Activated T-cell treated with anti-CD3 and anti-CD28 coated beads, Interleukin-2, amount 50 U/mL, for 48 hours (primary cell): ENCODE results near the gene FTO.
"Not testable (repeated sequence)": the region's sequence is repeated elsewhere in the genome, so short reads cannot be mapped to it uniquely, and the experiment has no call there.

Experiments
- DNase-seq, 2 experiments: peaks; one replicate each; pipeline ENCODE4 v3.0.0-alpha.2; 2020

The FTO gene

GRCh38 chr16:54171626-54172537 is 467.9 kb downstream of the FTO start:
- DNase-seq, result no peak

GRCh38 chr16:54173490-54173889 is 469.5 kb downstream of the FTO start:
- DNase-seq, result no peak

- no peak for DNase-seq
These were observed 470.2 kb downstream of the FTO start for GRCh38 chr16:54174201-54174600.

DNA sequence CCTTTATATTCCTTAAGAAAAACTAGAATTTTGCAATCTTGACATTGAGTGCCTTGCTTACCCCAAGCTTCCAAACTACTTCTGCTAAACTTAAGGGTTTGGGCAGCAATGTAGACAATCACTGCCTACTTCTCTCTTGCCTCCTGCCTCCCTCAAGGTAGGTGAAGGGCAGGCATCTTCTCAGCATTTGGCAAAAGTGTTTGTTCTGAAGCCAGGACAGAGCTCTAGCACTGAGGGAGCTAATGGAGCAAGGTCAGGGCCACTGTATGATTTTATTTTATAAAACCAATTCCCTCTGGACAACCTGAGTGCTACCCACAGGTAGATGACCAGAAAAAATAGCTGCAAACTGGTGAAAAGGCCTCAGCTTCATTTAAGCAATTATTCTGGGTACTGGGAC is 470.8 kb downstream of the FTO start:
- no peak for DNase-seq

GRCh38 chr16:54175169-54175551 is 471.2 kb downstream of the FTO start:
- DNase-seq, result no peak

DNA sequence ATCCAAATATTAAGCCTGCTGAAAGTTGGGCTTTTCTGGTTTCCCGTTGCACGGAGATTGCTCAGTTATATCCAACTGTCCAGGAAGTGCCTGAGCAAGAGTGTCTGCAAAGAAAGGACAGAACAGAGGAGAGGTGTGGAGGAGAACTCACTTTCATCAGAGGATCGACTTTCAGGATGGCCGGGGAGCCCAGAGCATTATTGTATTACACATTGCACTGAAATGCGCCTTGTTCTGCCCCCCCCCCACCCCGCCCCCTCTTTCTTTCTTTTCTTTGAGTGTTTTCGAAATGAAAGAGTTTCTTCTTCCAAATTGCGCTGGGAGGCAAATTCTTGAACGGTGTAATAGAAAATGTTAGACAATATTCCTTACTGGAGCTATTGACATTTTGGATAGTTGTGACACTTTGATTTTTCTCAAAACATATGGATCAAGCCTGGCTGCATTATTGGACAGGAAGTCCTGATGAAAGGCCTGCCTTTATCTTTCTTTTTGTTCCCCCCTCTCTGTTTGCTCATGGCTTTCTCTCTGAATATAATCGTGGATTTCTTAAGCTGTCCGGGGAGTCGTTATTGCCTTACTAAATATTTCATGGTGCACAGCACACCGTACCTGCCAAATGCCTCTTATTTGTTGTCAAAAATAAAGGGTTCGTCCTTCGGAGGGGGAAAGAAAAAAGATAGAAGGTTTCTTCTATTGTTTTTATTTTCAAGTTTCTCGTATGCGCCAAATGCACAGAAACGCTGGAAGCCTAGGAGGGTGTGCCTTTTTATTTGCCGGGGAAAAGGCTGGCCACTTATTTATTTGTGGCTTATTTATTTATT is 471.8 kb downstream of the FTO start:
- DNase-seq, result no peak

DNA sequence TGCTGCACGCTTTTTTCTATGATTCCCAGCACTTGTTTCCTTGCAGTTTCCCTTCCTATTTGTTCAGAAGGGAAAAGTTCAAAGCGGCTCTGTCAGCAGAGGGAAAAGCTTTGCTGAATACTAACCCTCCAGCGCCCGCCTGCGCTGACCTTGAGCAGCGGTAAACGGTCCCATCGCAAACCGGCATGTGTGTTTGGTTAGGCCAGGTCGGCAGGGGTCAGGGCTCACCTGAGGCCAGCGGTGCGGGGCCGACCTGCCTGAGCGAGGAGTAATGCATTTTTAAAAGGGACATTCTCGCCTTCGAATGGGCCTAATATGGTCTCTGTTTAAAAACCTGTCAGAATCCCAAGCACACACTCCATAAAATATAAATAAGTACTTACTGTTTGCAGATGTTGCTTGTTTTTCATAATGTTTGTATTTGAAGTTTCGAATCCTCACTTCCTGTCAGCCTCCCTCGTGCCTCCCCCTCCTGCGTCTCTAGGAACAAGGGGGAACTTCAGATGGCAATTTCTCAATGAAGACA is 472.5 kb downstream of the FTO start:
- DNase-seq, result no peak

- DNase-seq, result no peak
These were observed 473.3 kb downstream of the FTO start for GRCh38 chr16:54177052-54177861.

DNA sequence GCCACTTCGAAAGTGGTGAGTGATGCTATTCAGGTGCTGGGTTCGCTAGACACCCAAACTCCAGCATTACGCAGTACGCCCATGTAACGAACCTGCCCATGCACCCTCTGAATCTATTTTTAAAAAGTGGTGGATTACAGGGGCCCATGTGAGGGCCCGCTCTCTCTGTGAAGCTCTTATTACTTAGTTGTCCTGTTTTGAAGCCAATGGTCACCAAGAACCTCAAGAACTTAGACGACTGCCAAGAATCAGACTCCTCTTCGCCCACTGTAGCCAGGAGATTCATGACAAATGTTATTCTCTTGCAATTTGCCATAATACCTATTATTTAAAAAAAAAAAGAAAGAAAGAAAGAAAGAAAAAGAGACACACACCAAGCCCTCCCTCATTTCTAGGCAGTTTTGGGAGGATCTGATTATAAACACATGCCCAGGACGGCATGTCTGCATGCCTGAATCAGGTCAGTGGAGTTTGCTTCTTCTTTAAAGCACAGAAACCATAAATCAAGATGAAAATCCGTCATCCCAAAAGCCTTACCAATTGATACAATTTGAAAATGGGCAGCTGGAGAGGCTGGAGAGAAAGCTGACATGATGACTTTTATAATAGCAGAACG is 474.0 kb downstream of the FTO start:
- DNase-seq, result no peak

GRCh38 chr16:54178478-54178976 is 474.6 kb downstream of the FTO start:
- no peak for DNase-seq

DNA sequence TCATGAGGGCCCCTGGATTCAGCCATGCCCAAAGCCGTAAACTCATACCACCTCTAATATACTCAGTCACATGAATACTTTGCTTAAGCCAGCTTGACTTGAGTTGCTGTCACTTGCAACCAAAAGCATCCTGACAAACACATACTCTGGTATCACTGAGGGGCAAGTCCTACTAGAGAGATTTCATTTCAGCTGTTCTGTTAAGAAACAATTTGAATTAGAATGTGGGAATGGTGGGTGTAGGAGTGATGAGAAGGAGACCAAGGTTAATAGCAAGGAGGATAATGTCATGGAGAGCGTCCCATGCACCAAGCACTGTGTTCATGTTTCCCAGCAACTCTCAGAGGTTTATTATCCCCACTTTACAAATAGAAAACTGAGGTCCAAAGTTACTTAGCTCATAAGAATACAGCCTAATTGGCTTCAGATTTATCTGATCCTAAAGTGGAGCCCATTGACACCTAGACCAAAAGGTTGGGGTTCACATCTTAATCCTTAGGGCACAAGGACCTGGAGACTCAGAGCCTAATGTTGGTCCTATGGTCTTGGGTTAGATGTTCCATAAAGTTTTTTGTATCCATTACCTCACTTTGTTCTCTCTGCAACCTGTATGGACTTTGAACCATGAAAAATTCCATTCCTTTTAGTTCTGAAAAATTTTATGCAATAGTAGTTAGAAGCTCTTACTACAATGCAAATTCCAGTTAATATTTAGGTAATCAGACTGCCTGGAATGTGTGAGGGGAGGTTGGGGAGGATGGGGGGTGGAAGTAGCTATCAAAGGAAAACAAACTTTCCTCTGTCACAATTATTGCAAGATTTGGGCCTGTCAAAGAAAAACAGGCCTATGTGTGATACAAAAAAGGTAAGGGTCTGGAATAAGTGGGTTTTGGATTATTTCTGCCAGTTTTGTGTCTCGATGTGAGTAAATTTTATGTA is 476.7 kb downstream of the FTO start:
- no peak for DNase-seq

- DNase-seq, result not testable (repeated sequence)
These were observed 477.9 kb downstream of the FTO start for GRCh38 chr16:54181683-54182329.

- no peak for DNase-seq
These were observed 481.1 kb downstream of the FTO start for GRCh38 chr16:54185045-54185444.

DNA sequence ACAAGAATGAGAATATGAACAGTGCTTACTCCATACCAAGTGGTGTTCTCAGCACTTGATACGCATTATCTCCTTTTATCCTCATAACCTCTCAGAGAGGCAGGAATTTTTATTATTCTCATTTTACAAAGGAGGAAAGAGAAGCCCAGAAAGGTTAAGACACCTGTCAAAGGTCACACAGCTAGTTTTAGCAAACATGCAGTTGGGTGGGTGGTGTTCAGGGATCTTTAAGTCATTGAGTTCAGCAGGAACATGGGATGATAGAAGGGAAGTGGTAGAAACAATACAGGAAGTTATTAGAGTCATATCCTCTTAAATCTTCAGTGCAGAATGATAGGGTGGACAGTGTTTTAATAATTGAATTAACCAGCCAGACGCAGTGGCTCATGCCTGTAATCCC is 487.2 kb downstream of the FTO start:
- DNase-seq, result no peak

DNA sequence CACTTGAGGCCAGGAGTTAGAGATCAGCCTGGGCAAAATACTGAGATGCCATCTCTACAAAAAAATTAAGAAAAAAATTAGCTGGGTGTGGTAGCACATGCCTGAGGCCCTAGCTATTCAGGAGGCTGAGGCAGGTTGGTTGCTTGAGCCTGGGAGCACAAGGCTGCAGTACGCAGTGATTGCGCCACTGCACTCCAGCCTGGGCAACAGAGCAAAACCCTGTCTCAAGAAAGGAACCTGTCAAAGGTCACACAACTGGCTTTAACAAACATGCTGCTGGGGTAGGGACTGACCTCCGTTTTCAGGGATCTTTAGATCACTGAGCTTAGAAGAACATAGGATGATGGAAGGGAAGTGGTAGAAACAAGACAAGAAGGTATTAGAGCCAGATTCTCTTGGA is 487.6 kb downstream of the FTO start:
- DNase-seq, result no peak

GRCh38 chr16:54193013-54193664 is 489.2 kb downstream of the FTO start:
- no peak for DNase-seq

DNA sequence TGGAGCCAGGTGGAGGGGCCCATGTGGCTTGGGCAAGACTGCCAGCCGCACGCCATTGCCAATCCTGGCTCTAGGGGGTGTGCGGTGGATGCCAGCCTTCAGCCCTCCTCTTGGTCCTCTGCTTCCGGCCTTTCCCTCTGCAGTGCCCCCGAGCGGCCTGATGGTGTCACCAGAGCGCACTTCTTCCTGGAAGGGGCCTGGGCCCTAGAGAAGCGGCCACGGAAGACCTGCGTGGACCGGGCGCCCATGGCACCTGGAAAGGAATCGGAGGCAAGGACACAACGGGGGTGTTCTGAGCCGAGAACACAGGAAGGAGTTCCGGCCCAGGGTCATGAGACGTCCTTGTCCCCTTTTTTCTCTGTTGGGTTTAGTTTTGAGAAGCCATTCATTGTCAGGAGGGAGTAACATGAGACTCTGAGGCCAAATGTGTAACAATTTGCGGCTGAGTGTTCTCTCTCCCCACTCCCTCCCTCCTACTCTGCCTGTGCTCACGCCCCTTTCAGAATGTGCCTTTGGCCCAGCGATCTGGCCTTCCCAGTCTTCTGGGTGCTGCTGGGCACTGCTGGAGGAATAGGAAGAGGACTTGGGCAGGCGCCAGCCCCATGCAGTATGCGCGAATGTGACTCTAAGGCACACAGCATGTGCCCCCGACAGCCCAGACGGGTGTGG is 489.8 kb downstream of the FTO start:
- peak; percentile 66 to 69 for DNase-seq

DNA sequence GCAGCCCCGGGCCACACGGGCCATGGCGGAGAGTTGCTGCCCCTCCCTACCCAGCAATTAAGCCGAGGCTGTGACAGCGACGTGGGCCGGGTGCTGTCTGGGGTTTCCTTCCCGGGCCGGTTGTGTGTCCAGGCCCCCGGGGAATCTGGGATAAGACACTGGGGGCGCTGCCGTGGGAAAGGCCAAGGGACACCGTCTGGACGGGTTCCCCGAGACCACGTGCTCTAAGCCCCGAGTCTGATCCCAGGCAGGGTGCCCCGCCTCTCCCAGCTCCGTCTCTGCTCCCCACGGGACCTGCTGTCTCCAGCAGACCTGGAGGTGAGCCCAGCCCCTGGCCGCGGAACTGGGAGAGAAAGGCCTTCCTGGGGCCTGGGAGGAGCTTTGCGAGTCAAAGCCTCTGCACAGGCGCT is 490.4 kb downstream of the FTO start:
- DNase-seq, result no peak

- DNase-seq, result no peak
These were observed 493.8 kb downstream of the FTO start for GRCh38 chr16:54197758-54198157.
